Stomach (tissue), 9 donors: ENCODE data around the gene SLC6A17. TPM values are rescaled to one million over a fixed set of nuclear protein-coding genes. Genes with fewer than 3 reads are reported as not detected.
A peak's percentile ranks its signal among the peaks of the same experiment; 100 is the strongest.

Experiments used
- DNase-seq, 2 donors: peaks; one replicate each; pipeline versions ENCODE4 v3.0.0 to v3.0.0-alpha.2; 2013 to 2019
- H3K27ac ChIP-seq, 5 donors: fragments of 200-600 bp in 4 of 5; sonication (generic) in 4 of 5; one replicate each; pipeline ENCODE4 v1.5.1; 2013 to 2019; ENCODE audit warnings: mild to moderate bottlenecking in 1 of 5, moderate library complexity in 1 of 5
- H3K27me3 ChIP-seq, 3 donors: fragments of 200-600 bp; sonication (generic); one replicate each; pipeline ENCODE4 v1.5.1; 2017 to 2019; ENCODE audit warnings: mixed run types in 1 of 3
- H3K36me3 ChIP-seq, 4 donors: fragments of 200-600 bp; sonication (generic); 1 replicate in 3 of 4; 2 replicates in 1 of 4; pipeline ENCODE4 v1.5.1; 2016 to 2019
- H3K4me1 ChIP-seq, 4 donors: fragments of 200-600 bp; sonication (generic); one replicate each; pipeline ENCODE4 v1.5.1; 2016 to 2019
- H3K4me3 ChIP-seq, 4 donors: fragments of 200-600 bp; sonication (generic) in 3 of 4; one replicate each; pipeline ENCODE4 v1.5.1; 2016 to 2019; ENCODE audit warnings: mild to moderate bottlenecking in 1 of 4
- H3K9me3 ChIP-seq, 4 donors: fragments of 200-600 bp; sonication (generic); one replicate each; pipeline ENCODE4 v1.5.1; 2016 to 2019
- CTCF ChIP-seq, 7 experiments: fragments of 450-650 bp in 4 of 7; fragments of 200-600 bp in 3 of 7; sonication (generic) in 3 of 7; IDR thresholded peaks; one replicate each; pipeline ENCODE4 v1.5.1; 2016 to 2019; ENCODE audit warnings: antibody characterized with exemption in 7 of 7, control low read depth in 2 of 7, mild to moderate bottlenecking in 1 of 7
- EP300 ChIP-seq: sonication (generic); formaldehyde crosslinking; IDR thresholded peaks from one replicate; pipeline ENCODE4 v1.6.1; 2017; ENCODE audit warnings: antibody characterized with exemption
- POLR2A ChIP-seq, 4 donors: fragments of 450-650 bp; IDR thresholded peaks; one replicate each; pipeline ENCODE4 v1.6.1; 2016; ENCODE audit warnings: antibody characterized with exemption in 4 of 4, control low read depth in 2 of 4, mild to moderate bottlenecking in 1 of 4, moderate library complexity in 1 of 4
- POLR2AphosphoS5 ChIP-seq, 3 donors: sonication (generic); formaldehyde crosslinking; IDR thresholded peaks; one replicate each; pipeline ENCODE4 v1.6.1; 2016; ENCODE audit warnings: antibody characterized with exemption in 3 of 3
- WGBS, 5 donors: extraction: QIAGEN DNeasy Blood & Tissue Kit in 3 of 5; methylation state at CpG; one replicate each; pipeline versions ENCODE4 v1.1.5 to v1.1.7; 2013 to 2018; 5-methylcytosine and 5-hydroxymethylcytosine counted together
- intact Hi-C: fragments of 100-400 bp; cut with DNase I; formaldehyde crosslinking; loops from one replicate; pipeline ENCODE4 v1.15.1; 2023; ENCODE audit warnings: low total_unique reads
- polyA plus RNA-seq, 3 donors: library from polyadenylated mRNA; stranded (reverse); fragments of 200-250 nt; gene quantifications; one replicate each; pipeline ENCODE4 v1.2.3, GENCODE V29; 2013
- total RNA-seq, 5 donors: library from RNA; depleted of rRNA; stranded (reverse); fragments of >200 nt; gene quantifications; one replicate each; pipeline versions ENCODE4 v1.1.0 to v1.2.3, GENCODE V29; 2014 to 2016
- donor health status: healthy with polysubstance abuse.
- donor health status: Bipolar disorder and iron deficiency.
- donor health status: healthy.

Gene SLC6A17
- total and polyA plus RNA-seq, 8 donors, result 0.08 to 0.37 (median 0.14) TPM; not detected in 3

GRCh38 chr1:110177775-110178174 is 27.5 kb downstream of the SLC6A17 start:
- Histone ChIP-seq H3K27me3 (peaks cover 0 to 30% (median 5%) of the 10 kb centered on the region in 3 donors), H3K27ac (no peak overlapping the region), H3K4me1 (peaks cover 0 to 6% (median 2%) of the 10 kb centered on the region in 4 donors), H3K36me3 (no peaks in the 10 kb centered on the region), H3K4me3 (no peak overlapping the region), H3K9me3 (no peaks in the 10 kb centered on the region)
- intact Hi-C loops, result no loop called here
- no peak for DNase-seq
- 58 to 69% (median 65%) methylated on average over 4 of the region's 4 CpGs for WGBS, 5 donors
- TF ChIP-seq POLR2A (IDR thresholded peaks at IDR 0.05) (no peak), POLR2AphosphoS5 (IDR thresholded peaks at IDR 0.05) (no peak), EP300 (no peak), CTCF (IDR thresholded peaks at IDR 0.05) (no peak)

DNA sequence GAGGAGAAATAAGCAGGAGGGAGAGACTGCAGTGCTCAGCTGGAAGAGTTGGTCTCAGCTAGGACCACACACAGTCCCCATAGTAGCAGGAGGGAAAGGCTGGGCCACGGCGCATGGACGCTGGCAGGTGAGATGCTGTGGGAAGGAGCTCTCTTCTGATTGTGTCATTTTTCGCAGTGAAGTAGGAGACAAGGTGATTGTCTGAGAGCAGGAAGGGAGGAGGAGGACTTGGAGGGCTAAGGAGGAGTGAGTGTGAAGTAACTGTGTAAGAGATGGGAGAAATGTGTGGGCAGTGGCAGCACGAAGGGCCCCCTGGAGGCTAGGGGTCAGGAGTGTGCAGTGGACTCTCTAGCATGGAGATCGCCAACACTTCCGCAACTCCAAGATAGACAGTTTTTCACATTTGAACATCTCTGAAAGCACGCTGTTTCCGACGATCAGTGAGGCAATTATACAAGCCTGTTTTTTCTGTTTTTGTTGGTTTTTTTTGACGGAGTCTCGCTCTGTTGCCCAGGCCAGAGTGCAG is 33.4 kb downstream of the SLC6A17 start:
- Histone ChIP-seq H3K4me3 (no peak overlapping the region), H3K27ac (no peak overlapping the region), H3K9me3 (no peaks in the 10 kb centered on the region), H3K36me3 (no peaks in the 10 kb centered on the region), H3K4me1 (peaks cover 0 to 12% (median 4%) of the 10 kb centered on the region in 4 donors), H3K27me3 (peaks cover 0 to 33% (median 3%) of the 10 kb centered on the region in 3 donors)
- 80 to 89% (median 84%) methylated on average over 12 of the region's 12 CpGs for WGBS, 5 donors
- TF ChIP-seq CTCF (IDR thresholded peaks at IDR 0.05) (no peak), POLR2AphosphoS5 (IDR thresholded peaks at IDR 0.05) (no peak), EP300 (no peak), POLR2A (IDR thresholded peaks at IDR 0.05) (no peak)
- no peak for DNase-seq
- intact Hi-C loops, result no loop called here

DNA sequence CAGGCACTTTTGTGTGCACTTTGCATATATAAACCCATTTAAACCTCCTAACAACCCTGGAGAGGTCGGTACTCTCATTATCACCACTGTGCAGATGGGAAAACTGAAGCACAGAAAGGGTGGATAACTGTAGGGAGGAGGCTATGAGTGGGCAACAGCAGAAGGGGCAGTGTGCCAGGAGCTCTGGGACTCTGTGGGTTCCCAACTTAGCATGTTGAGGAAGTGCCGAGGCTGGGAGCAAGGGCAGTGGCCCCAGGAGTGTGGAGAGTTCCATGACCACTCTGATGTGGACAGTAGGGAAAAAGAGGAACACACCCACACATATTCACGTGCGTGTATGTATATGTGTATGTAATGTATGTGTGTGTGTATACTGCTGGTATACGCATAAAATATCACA is 34.2 kb downstream of the SLC6A17 start:
- Histone ChIP-seq H3K27me3 (peaks cover 0 to 33% (median 3%) of the 10 kb centered on the region in 3 donors), H3K36me3 (no peaks in the 10 kb centered on the region), H3K27ac (no peak overlapping the region), H3K9me3 (no peaks in the 10 kb centered on the region), H3K4me1 (peaks cover 0 to 13% (median 4%) of the 10 kb centered on the region in 4 donors), H3K4me3 (no peak overlapping the region)
- 50 to 74% (median 67%) methylated on average over 5 of the region's 5 CpGs for WGBS, 5 donors
- intact Hi-C loops, result no loop called here
- TF ChIP-seq POLR2AphosphoS5 (IDR thresholded peaks at IDR 0.05) (no peak), POLR2A (IDR thresholded peaks at IDR 0.05) (no peak), EP300 (no peak), CTCF (IDR thresholded peaks at IDR 0.05) (no peak)
- DNase-seq, result no peak

DNA sequence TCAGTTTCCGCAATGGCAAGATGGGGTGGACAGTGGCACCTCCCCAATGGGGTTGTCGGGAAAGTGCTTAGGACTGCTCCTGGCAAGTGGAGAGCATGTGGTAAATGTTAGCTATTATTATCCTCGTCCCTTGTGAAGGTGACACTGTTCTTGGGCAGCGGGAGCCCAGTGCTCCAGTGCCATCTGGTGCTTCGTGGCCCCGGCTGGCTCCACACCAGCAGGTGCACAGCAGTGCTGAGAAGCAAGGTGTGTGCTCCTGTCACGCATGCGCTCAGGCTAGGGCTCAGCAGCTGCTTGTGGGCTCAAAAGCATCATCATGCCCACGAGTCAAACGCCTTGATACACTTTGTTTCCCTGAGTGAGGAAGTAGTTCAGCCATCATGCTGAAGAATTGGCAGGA is 34.9 kb downstream of the SLC6A17 start:
- Histone ChIP-seq H3K27me3 (peaks cover 0 to 30% (median 3%) of the 10 kb centered on the region in 3 donors), H3K9me3 (no peaks in the 10 kb centered on the region), H3K27ac (no peak overlapping the region), H3K36me3 (no peaks in the 10 kb centered on the region), H3K4me1 (peaks cover 0 to 17% (median 7%) of the 10 kb centered on the region in 4 donors), H3K4me3 (no peak overlapping the region)
- 69 to 78% (median 73%) methylated on average over 8 to 10 of the region's 10 CpGs for WGBS, 5 donors
- intact Hi-C loops, result no loop called here
- TF ChIP-seq POLR2A (IDR thresholded peaks at IDR 0.05), result no peak
- TF ChIP-seq POLR2AphosphoS5 (IDR thresholded peaks at IDR 0.05), result no peak
- no peak for TF ChIP-seq CTCF (IDR thresholded peaks at IDR 0.05)
- no peak for TF ChIP-seq EP300
- peak in 1 of 2 donors; percentile 32 for DNase-seq
